BJ (cell line): Measurements from ENCODE around the gene DHX34. TPM values are rescaled to one million over a fixed set of nuclear protein-coding genes. Genes with fewer than 3 reads are reported as not detected.

Experiments
- CTCF ChIA-PET: fragments of 350-600 bp; formaldehyde crosslinking; extraction: SDS; loops from one replicate; lab custom pipeline; 2021; ENCODE audit warnings: antibody characterized with exemption, inconsistent platforms; lab: Yijun Ruan, JAX
- POLR2A ChIA-PET: fragments of 300-600 bp; sonication (Branson Sonifier 250); formaldehyde crosslinking; extraction: SDS; loops from one replicate; lab custom pipeline; 2021; ENCODE audit warnings: antibody characterized with exemption; lab: Charles Lee
- DNase-seq: peaks from one replicate; pipeline ENCODE4 v3.0.0-alpha.2; 2011; ENCODE audit warnings: low read depth
- H3K27me3 ChIP-seq: 2 replicates; pipeline ENCODE4 v1.6.0; 2011; ENCODE audit warnings: low read length; ENCODE audit not compliant: control insufficient read depth, insufficient read depth
- H3K36me3 ChIP-seq: 2 replicates; pipeline ENCODE4 v1.5.1; 2011; ENCODE audit warnings: low read length; ENCODE audit not compliant: control insufficient read depth, insufficient read depth
- H3K4me3 ChIP-seq: 2 replicates; pipeline ENCODE4 v1.5.1; 2011; ENCODE audit warnings: low read depth, mild to moderate bottlenecking, control low read depth, low read length
- CTCF ChIP-seq: IDR thresholded peaks from 2 replicates; pipeline ENCODE4 v1.5.1; 2011; ENCODE audit warnings: low read depth, mild to moderate bottlenecking, control low read depth, inconsistent platforms, low read length, moderate library complexity; ENCODE audit not compliant: insufficient read depth
- polyA plus RNA-seq: library from polyadenylated mRNA; depleted of rRNA; stranded (reverse); fragments of >200 nt; gene quantifications from 2 replicates; pipeline ENCODE4 v1.2.3, GENCODE V29; 2011

Gene DHX34
- polyA plus RNA-seq, 1 experiment, result 6.4 TPM

GRCh38 chr19:47373246-47374240 lies 24.4 kb downstream of the DHX34 start:
- H3K27me3 ChIP-seq, result no peaks in the 10 kb centered on the region
- CTCF ChIA-PET, result interaction anchor here (1.2 to 1.7 kb wide), 3 partner anchors 11 to 25 kb away, joined by 4 to 7 read pairs (median 4); no protein-coding TSS in a partner anchor
- H3K36me3 ChIP-seq, result peaks cover 51% of the 10 kb centered on the region
- no peak overlapping the region for H3K4me3 ChIP-seq
- POLR2A ChIA-PET, result no interaction called here
- no peak for TF ChIP-seq CTCF
- DNase-seq, result no peak

- Histone ChIP-seq H3K27me3 (no peaks in the 10 kb centered on the region), H3K4me3 (no peak overlapping the region), H3K36me3 (peaks cover 53% of the 10 kb centered on the region)
- no peak for TF ChIP-seq CTCF
- DNase-seq, result no peak
- POLR2A ChIA-PET, result no interaction called here
- CTCF ChIA-PET, result interaction anchor here (1.0 to 2.1 kb wide), 3 partner anchors 17 to 26 kb away, joined by 4 to 7 read pairs (median 6); partner anchors contain the start of gene DHX34
Measured at GRCh38 chr19:47374876-47375693, 26.0 kb downstream of the DHX34 start.

GRCh38 chr19:47375694-47376588 lies 26.8 kb downstream of the DHX34 start:
- DNase-seq, result no peak
- ChIA-PET POLR2A (no interaction called here), CTCF (interaction anchor here (1.0 to 2.1 kb wide), 2 partner anchors 16 to 27 kb away, joined by 4 to 6 read pairs; partner anchors contain the start of gene DHX34)
- Histone ChIP-seq H3K27me3 (no peaks in the 10 kb centered on the region), H3K4me3 (no peak overlapping the region), H3K36me3 (peaks cover 58% of the 10 kb centered on the region)
- no peak for TF ChIP-seq CTCF

GRCh38 chr19:47376589-47377144 lies 27.6 kb downstream of the DHX34 start:
- DNase-seq, result no peak
- no peaks in the 10 kb centered on the region for H3K27me3 ChIP-seq
- no peak for TF ChIP-seq CTCF
- ChIA-PET POLR2A (no interaction called here), CTCF (interaction anchor here (2.1 kb wide), 1 partner anchor 28 kb away, joined by 6 read pairs; the partner anchor contains the start of gene DHX34)
- H3K4me3 ChIP-seq, result no peak overlapping the region
- H3K36me3 ChIP-seq, result peaks cover 59% of the 10 kb centered on the region
